ENCODE data around the gene MAF. TPM values are rescaled to one million over a fixed set of nuclear protein-coding genes. Genes with fewer than 3 reads are reported as not detected.

Gene MAF
- total and polyA plus RNA-seq, 2 of the 13 experiments (the other 11 are each of a cell fraction or from before 2014, with no cell fraction given), result 0.07 to 0.31 TPM

DNA sequence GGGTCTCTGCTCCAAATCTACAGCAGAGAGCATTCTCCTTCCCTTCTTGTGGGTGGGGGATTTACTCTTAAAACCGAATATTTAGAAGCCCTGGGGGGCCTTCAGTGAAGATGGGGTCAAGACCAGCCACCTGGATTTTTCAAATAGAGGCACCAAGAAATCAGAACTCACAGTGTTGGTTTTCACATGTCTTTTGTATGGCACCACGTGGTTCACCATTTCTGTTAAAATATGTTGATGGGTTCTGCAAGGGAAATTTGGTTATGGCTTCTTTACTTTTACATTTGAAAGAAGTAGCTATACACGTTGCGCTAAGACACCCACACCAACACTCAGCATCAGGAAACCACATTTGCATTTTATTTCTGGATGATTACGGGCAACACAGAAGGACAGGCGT, 17.7 kb downstream of the MAF start:
- Histone ChIP-seq H3K79me2 (ENCODE audit: insufficient read depth, low read length) (no peaks in the 10 kb centered on the region), H3K27me3 (ENCODE audit: control insufficient read depth in 1 of 2, insufficient read depth in 2 of 2, low read length in 2 of 2) (no peaks in the 10 kb centered on the region), H3K27ac (ENCODE audit: extremely low read length, insufficient read depth, low read length) (no peak overlapping the region), H4K20me1 (ENCODE audit: insufficient read depth, low read length) (no peaks in the 10 kb centered on the region), H3K4me2 (ENCODE audit: low read depth, low read length) (no peak overlapping the region), H3K4me3 (replicated peaks in 1 of 3; ENCODE audit: insufficient read depth in 1 of 3, low read depth in 2 of 3, low read length in 3 of 3) (no peak overlapping the region), H3K36me3 (replicated peaks in 1 of 2; ENCODE audit: control insufficient read depth in 1 of 2, insufficient read depth in 2 of 2, low read length in 2 of 2) (no peaks in the 10 kb centered on the region), H2AFZ (ENCODE audit: low read length) (no peak overlapping the region), H3K9me3 (ENCODE audit: low read length) (no peaks in the 10 kb centered on the region), H3K9ac (ENCODE audit: insufficient read depth, low read depth, low read length) (no peak overlapping the region), H3K4me1 (ENCODE audit: insufficient read depth, low read length) (no peaks in the 10 kb centered on the region)
- POLR2A ChIA-PET, result no interaction called here
- in situ Hi-C loops (cut with HindIII; ENCODE audit: extremely low pct_ligation_motif_present, low pct_unique_long_range_greater_than_20kb) (no loop called here), intact Hi-C loops (cut with micrococcal nuclease; ENCODE audit: unreplicated experiment) (no loop called here)
- CTCF ChIA-PET (ENCODE audit: low intra/inter-chr PET ratio, low total read pairs), result no interaction called here
- ATAC-seq (no peak), DNase-seq (ENCODE audit: low spot score) (no peak), FAIRE-seq (no peak)
- no TSS peak for BruUV-seq (replicated peaks)
- TF ChIP-seq, protein P1, sequence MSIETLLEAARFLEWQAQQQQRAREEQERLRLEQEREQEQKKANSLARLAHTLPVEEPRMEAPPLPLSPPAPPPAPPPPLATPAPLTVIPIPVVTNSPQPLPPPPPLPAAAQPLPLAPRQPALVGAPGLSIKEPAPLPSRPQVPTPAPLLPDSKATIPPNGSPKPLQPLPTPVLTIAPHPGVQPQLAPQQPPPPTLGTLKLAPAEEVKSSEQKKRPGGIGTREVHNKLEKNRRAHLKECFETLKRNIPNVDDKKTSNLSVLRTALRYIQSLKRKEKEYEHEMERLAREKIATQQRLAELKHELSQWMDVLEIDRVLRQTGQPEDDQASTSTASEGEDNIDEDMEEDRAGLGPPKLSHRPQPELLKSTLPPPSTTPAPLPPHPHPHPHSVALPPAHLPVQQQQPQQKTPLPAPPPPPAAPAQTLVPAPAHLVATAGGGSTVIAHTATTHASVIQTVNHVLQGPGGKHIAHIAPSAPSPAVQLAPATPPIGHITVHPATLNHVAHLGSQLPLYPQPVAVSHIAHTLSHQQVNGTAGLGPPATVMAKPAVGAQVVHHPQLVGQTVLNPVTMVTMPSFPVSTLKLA (IDR thresholded peaks at IDR 0.05), result peak; percentile 98
- TF ChIP-seq ZNF780A (CRISPR knock-in tag; IDR thresholded peaks at IDR 0.05), result no peak
- 43% methylated on average over 6 of the region's 6 CpGs for WGBS (ENCODE audit: low lambda C conversion rate)

DNA sequence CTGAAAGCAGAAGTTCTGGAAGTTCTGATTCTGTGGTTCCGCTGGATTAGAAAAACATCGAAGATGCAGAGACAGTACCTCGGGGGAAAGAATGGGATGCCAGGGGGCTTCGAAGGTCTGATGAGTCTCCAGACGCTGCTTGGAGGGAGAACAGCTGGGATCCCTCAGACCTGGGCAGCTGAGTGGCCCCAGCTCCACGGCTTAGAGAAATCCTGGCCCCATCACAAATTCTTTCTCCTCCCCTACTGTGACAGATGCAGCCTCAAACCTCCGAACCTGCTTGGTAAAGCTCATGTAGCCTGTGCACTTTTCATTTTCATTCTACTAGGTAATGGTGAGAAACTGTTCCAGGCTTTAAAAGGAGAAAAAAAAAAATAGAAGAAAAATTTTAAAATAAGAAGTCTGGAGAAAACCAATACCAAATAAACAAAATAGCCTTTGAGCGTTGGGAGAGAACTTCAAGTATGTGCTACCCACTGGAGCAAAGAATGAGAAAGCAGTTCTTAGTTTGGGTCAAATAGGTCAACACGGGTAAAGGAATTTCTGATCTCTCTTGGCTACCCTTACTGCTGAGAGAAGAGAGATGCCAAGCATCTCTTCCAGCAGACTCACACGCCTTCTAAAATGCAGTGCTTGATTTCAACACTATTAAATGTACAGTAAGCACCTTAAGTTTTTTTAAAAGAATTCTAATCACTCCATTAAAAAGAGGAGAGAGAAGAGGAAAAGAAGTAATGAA, 19.9 kb downstream of the MAF start:
- ChIA-PET CTCF (ENCODE audit: low intra/inter-chr PET ratio, low total read pairs) (no interaction called here), POLR2A (no interaction called here)
- FAIRE-seq, result no peak
- BruUV-seq (replicated peaks), result no TSS peak
- DNase-seq (ENCODE audit: low spot score), result no peak
- H4K20me1 ChIP-seq (ENCODE audit: insufficient read depth, low read length), result no peaks in the 10 kb centered on the region
- no peaks in the 10 kb centered on the region for H3K4me1 ChIP-seq (ENCODE audit: insufficient read depth, low read length)
- no peak overlapping the region for H3K4me3 ChIP-seq (replicated peaks in 1 of 3; ENCODE audit: insufficient read depth in 1 of 3, low read depth in 2 of 3, low read length in 3 of 3)
- no peaks in the 10 kb centered on the region for H3K36me3 ChIP-seq (replicated peaks in 1 of 2; ENCODE audit: control insufficient read depth in 1 of 2, insufficient read depth in 2 of 2, low read length in 2 of 2)
- no peak overlapping the region for H3K4me2 ChIP-seq (ENCODE audit: low read depth, low read length)
- in situ Hi-C loops (cut with HindIII; ENCODE audit: extremely low pct_ligation_motif_present, low pct_unique_long_range_greater_than_20kb), result no loop called here
- no peaks in the 10 kb centered on the region for H3K27me3 ChIP-seq (ENCODE audit: control insufficient read depth in 1 of 2, insufficient read depth in 2 of 2, low read length in 2 of 2)
- H3K27ac ChIP-seq (ENCODE audit: extremely low read length, insufficient read depth, low read length), result no peak overlapping the region
- intact Hi-C loops (cut with micrococcal nuclease; ENCODE audit: unreplicated experiment), result no loop called here
- no peaks in the 10 kb centered on the region for H3K79me2 ChIP-seq (ENCODE audit: insufficient read depth, low read length)
- no peak for ATAC-seq
- no peak overlapping the region for H3K9ac ChIP-seq (ENCODE audit: insufficient read depth, low read depth, low read length)
- no peak overlapping the region for H2AFZ ChIP-seq (ENCODE audit: low read length)
- 46% methylated on average over 10 of the region's 10 CpGs for WGBS (ENCODE audit: low lambda C conversion rate)
- TF ChIP-seq MLLT10 (CRISPR knock-in tag; IDR thresholded peaks at IDR 0.05), result no peak
- no peak for TF ChIP-seq ZNF672 (CRISPR knock-in tag; IDR thresholded peaks at IDR 0.05)
- TF ChIP-seq NFKB2 (CRISPR knock-in tag; IDR thresholded peaks at IDR 0.05; ENCODE audit: borderline replicate concordance), result no peak
- no peak for TF ChIP-seq ESRRA (CRISPR knock-in tag; IDR thresholded peaks at IDR 0.05; ENCODE audit: low read depth)
- TF ChIP-seq, protein P2, sequence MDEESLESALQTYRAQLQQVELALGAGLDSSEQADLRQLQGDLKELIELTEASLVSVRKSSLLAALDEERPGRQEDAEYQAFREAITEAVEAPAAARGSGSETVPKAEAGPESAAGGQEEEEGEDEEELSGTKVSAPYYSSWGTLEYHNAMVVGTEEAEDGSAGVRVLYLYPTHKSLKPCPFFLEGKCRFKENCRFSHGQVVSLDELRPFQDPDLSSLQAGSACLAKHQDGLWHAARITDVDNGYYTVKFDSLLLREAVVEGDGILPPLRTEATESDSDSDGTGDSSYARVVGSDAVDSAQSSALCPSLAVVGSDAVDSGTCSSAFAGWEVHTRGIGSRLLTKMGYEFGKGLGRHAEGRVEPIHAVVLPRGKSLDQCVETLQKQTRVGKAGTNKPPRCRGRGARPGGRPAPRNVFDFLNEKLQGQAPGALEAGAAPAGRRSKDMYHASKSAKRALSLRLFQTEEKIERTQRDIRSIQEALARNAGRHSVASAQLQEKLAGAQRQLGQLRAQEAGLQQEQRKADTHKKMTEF (CRISPR knock-in tag; IDR thresholded peaks at IDR 0.05), result no peak
- TF ChIP-seq DMAP1 (CRISPR knock-in tag; IDR thresholded peaks at IDR 0.05), result no peak
- TF ChIP-seq, protein P3, sequence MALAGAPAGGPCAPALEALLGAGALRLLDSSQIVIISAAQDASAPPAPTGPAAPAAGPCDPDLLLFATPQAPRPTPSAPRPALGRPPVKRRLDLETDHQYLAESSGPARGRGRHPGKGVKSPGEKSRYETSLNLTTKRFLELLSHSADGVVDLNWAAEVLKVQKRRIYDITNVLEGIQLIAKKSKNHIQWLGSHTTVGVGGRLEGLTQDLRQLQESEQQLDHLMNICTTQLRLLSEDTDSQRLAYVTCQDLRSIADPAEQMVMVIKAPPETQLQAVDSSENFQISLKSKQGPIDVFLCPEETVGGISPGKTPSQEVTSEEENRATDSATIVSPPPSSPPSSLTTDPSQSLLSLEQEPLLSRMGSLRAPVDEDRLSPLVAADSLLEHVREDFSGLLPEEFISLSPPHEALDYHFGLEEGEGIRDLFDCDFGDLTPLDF (CRISPR knock-in tag; IDR thresholded peaks at IDR 0.05), result no peak
- no peak for TF ChIP-seq KMT2A (CRISPR knock-in tag; IDR thresholded peaks at IDR 0.05)
- no peak for TF ChIP-seq AGO2 (optimal IDR thresholded peaks at IDR 0.05; ENCODE audit: low read depth, low read length)
- no peaks in the 10 kb centered on the region for H3K9me3 ChIP-seq (ENCODE audit: low read length)
